ENCODE results near the gene RASA2.
"Not testable (repeated sequence)": the region's sequence is repeated elsewhere in the genome, so short reads cannot be mapped to it uniquely, and the experiment has no call there.

The RASA2 gene

GRCh38 chr3:141457624-141458236 is 29.1 kb upstream of the RASA2 start:
- DNase-seq, result no peak

GRCh38 chr3:141459008-141459407 is 27.8 kb upstream of the RASA2 start:
- DNase-seq, result no peak

- peak; percentile 80 for DNase-seq
These were observed 26.6 kb upstream of the RASA2 start for GRCh38 chr3:141460097-141460704.

GRCh38 chr3:141462176-141462859 is 24.5 kb upstream of the RASA2 start:
- DNase-seq, result no peak

GRCh38 chr3:141465221-141465620 is 21.6 kb upstream of the RASA2 start:
- DNase-seq, result no peak

GRCh38 chr3:141466633-141467169 is 20.1 kb upstream of the RASA2 start:
- no peak for DNase-seq

GRCh38 chr3:141469720-141470119 is 17.1 kb upstream of the RASA2 start:
- no peak for DNase-seq

GRCh38 chr3:141471160-141471559 is 15.7 kb upstream of the RASA2 start:
- DNase-seq, result no peak

GRCh38 chr3:141476033-141476432 is 10.8 kb upstream of the RASA2 start:
- DNase-seq, result no peak

GRCh38 chr3:141477224-141477623 is 9.6 kb upstream of the RASA2 start:
- no peak for DNase-seq

- DNase-seq, result no peak
These were observed 8.7 kb upstream of the RASA2 start for GRCh38 chr3:141478139-141478538.

- DNase-seq, result not testable (repeated sequence)
These were observed 8.0 kb upstream of the RASA2 start for GRCh38 chr3:141478840-141479239.

GRCh38 chr3:141482245-141482922 is 4.4 kb upstream of the RASA2 start:
- DNase-seq, result no peak

- no peak for DNase-seq
These were observed 2.0 kb upstream of the RASA2 start for GRCh38 chr3:141484701-141485287.

- no peak for DNase-seq
These were observed 959 bp upstream of the RASA2 start for GRCh38 chr3:141485641-141486495.

GRCh38 chr3:141486496-141486745 is 406 bp upstream of the RASA2 start:
- no peak for DNase-seq

GRCh38 chr3:141487521-141488252 is 860 bp downstream of the RASA2 start:
- peak; percentile 90 for DNase-seq

- DNase-seq, result no peak
These were observed 2.4 kb downstream of the RASA2 start for GRCh38 chr3:141489203-141489602.

GRCh38 chr3:141491081-141491480 is 4.3 kb downstream of the RASA2 start:
- DNase-seq, result no peak

- DNase-seq, result no peak
These were observed 5.1 kb downstream of the RASA2 start for GRCh38 chr3:141491929-141492328.

- DNase-seq, result no peak
These were observed 6.4 kb downstream of the RASA2 start for GRCh38 chr3:141493184-141493583.

GRCh38 chr3:141497589-141497988 is 10.8 kb downstream of the RASA2 start:
- DNase-seq, result not testable (repeated sequence)
